ENCODE results near the gene SMIM29.

GRCh38 chr6:34233867-34234266 is 14.9 kb downstream of the SMIM29 start:
- no peak for TF ChIP-seq CTCF (IDR thresholded peaks at IDR 0.05)
- TF ChIP-seq POLR2A (IDR thresholded peaks at IDR 0.05): no peak

Data from esophagus squamous epithelium (tissue), 4 donors.